Measurements from ENCODE around the gene GNA12.
"Not testable (repeated sequence)": the region's sequence is repeated elsewhere in the genome, so short reads cannot be mapped to it uniquely, and the experiment has no call there.

GNA12 gene

DNA sequence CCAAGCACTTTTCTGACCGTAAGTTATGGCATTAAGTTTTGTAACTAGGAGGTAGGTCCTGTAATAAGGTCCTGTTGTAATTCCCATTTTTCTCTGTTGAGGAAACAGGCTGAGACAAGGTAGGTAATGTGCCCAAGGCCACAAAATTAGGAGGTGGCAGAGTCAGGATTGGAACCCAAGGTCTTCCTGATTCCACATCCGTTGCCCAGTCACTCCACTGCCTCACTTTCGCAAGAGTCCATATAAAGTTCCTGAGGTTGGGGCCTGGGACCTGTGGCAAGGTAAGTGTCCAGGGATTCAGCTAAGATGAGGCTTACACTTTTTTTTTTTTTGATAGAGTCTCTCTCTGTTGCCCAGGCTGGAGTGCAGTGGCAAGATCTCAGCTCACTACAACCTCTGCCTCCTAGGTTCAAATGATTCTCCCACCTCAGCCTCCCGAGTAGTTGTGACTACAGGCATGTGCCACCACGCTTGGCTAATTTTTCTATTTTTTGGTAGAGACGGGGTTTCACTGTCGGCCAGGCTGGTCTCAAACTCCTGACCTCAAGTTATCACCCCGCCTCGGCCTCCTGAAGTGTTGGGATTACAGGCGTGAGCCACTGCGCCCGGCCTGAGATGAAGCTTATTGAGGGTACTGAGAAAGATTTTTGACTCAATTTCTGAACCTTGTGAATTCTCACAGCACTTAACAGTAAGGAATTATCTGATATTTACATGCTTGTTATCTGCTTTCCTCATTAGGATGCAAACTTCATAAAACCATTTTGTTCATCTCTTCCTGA lies 20.3 kb upstream of the GNA12 start:
- DNase-seq = no peak

DNA sequence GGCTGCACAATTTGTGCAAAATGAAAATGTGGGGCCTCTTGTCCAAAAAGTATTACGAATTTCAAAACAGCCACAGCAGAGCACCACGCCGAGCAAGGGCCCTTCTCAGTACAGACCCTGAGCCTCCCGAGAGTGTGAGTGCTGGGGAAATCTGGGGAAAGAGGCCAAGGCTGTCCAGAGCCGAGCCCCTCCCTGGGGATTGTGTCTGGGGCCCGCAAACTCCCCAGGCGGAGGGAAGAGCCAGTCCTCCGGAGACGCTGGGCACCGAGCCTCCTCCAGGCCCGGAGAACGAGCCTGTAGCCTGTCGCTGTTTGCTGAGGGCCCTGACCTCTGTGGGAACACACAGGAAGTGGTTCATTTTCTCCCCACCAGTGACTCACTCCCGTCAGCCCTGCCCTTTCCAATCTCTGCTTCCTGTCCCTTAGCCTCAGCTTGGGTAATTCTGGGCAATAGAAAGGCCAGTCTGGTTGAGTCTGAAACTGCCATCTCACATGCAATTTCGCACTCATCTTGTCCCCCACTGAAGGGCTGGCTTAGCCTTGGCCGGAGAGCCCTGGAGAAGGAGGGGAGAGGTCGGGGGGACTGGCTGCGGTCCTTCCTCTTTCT lies 19.5 kb upstream of the GNA12 start:
- DNase-seq = no peak

DNA sequence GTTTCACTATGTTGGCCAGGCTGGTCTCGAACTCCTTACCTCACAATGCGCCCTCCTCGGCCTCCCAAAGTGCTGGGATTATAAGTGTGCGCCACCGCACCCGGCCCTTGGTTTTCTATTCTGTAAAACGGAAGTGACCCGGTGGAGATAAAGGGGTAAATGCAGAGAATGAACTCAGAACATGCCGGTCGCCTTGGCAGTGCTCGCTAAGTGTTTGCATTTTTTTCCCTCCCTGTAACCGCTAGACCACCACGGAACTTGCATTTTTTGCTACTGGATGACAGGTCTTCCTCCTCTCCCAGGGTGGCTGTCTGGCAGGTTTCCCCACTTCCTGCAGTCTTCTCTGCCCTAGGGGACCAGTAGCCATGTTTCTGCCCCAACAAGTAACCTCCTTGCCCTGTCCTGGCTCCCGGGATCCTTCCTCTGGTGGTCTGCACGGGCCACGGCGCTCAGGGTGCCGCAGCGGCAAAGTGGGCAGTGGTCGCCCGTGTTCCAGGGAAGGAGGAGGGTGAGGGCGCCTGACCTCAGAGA lies 18.8 kb upstream of the GNA12 start:
- no peak for DNase-seq

DNA sequence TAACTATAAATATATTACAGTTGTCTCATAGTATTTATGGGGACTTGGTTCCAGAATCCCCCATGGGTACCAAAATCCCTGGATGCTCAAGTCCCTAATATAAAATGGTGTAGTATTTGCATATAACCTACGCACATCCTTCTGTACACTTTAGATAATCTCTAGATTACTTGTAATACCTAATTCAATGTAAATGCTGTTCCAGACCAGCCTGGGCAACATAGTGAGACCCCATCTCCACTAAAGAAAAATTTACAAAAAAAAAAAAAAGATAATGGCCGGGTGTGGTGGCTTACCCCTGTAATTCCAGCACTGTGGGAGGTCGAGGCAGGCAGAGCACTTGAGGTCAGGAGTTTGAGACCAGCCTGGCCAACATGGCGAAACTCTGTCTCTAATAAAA lies 17.4 kb upstream of the GNA12 start:
- DNase-seq = no peak

DNA sequence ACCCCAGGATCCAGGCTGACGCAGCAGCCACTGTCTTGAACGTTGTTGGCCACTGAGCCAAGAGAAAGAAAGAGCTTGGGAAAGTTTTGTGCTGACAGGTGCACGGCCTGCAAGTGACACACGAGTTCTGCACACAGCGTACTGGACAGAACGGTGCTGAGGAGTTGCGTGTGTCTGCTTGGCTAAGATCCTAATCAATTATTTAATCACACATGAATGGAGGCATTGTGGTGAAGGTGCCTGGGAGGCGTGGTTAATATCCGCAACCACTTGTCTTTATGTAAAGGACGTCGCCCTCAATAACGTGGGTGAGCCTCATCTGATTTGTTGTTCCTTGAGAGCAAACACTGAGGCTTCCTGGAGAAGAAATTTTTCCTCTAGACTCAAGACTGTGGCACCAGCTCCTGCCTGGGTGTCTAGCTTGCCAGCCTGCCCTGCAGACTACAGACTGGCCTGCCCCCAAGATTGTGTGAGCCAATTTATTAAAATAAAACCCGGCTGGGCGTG lies 16.6 kb upstream of the GNA12 start:
- no peak for DNase-seq

DNA sequence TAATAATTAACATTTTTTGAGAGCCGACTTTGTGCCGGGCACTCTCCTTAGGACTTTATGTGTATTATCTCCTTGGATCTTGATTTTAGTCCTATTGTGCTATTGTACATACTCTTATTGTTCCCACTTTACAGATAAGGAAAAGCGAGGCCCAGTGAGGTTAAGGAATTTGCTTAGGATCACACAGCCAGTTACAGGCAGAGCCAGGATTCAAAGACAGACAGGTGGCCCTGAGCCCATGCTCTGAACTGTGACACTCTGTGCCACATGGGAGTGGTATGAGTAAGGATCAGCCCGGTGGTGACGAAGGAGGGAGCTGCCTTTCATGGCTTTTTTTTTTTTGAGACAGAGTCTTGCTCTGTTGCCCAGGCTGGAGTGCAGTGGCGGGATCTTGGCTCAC lies 15.8 kb upstream of the GNA12 start:
- DNase-seq = no peak

DNA sequence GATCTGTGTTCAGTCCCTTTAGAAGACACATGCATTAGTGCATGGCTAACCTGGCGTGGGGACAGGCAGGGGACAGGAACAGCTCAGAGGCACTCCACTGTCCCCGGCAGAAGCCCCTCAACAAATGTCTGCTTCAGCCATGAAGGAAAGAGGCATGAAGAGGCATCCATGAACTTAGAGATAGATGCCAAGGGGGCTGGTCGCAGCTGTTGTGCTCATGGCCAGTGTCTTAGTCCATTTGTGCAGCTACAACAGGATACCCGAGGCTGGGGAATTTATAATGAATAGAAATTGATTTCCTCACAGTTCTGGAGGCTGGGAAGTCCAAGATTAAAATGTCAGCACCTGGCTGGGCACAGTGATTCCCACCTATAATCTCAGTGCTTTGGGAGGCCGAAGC lies 14.5 kb upstream of the GNA12 start:
- no peak for DNase-seq

DNA sequence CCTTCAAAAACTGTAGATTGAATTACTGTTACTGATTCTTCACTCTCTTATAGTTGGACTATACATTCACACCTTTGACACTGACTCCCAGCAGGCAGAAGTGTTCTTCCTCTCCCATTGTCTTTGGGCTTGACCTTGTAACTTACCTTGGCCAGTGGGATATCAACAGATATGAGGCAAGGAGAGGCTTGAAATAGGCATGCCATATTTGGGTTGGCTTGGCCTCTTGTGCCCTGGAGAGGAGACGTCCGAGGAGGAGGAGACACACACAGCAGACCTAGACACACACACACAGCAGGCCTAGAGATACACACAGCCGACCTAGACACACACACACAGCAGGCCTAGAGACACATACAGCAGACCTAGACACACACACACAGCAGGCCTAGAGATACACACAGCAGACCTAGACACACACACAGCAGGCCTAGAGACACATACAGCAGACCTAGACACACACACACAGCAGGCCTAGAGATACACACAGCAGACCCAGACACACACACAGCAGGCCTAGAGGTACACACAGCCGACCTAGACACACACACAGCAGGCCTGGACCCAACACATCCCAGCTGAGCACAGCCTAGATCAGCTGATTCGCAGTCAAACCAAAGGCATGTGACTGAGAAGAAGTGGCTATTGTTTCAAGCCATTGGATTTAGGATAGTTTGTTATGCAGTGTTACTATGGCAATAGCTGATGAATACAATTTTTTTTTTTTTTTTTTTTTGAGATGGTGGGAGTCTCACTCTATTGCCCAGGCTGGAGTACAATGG lies 12.5 kb upstream of the GNA12 start:
- DNase-seq = no peak

DNA sequence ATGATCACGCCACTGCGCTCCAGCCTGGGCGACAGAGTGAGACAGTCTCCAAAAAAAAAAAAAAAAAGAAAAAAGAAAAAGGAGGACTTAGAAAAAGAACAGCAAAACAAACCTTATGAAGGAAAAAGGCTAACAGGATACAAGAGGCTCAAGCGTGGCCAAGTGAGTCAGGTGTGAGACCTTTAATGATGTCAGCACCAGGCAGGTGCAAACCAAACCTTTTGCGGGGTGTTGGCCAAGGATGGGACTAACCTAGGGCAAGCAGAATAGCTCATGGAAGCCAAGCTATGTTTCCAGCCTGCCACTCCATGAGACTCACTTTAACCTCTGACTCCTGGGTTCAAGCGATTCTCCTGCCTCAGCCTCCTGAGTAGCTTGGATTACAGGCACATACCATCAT lies 11.3 kb upstream of the GNA12 start:
- DNase-seq = no peak

DNA sequence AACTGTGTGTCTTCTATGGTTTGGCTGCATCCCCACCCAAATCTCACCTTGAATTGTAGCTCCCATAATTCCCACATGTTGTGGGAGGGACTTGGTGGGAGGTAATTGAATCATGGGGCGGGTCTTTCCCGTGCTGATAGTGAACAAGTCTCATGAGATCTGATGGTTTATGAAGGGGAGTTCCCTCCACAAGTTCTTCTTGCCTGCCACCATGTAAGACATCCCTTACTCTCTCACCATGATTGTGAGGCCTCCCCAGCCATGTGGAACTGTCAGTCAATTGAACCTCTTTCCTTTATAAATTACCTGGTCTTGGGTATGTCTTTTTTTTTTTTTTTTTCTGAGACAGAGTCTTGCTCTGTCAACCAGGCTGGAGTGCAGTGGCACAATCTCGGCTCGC lies 9.4 kb upstream of the GNA12 start:
- DNase-seq = not testable (repeated sequence)

DNA sequence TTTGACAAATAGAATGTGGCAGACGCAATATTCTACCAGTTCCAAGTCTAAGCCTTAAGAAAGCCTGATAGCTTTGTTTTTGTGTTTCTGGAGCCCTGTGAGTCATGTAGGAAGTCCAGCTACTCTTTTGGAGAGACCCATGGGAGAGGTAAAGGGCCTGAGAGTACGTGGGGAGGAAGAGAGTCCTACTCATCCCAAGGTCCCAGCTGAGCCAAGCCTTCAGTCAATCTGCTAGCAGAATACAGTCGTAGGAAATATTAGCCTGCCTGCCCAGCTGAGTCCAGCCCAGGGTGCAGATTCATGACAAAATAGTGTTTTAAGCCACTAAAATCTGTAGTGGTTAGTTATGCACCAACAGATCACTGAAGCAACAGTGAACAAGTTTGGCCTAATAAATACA lies 9.0 kb upstream of the GNA12 start:
- no peak for DNase-seq

DNA sequence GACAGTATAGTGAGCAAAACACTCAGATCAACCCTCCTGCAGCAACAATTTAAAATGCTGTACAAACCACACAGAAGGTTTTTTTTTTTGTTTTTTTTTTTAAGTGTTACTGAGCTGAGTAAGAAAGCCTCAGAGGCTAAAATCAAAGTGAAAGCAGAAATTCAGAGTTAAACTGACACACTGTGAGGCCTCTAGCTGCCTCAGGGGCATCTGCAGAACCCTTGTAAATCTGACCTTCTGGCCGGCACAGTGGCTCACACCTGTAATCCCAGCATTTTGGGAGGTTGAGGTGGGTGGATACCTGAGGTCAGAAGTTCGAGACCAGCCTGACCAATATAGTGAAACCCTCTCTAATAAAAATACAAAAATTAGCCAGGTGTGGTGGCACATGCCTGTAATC lies 7.4 kb upstream of the GNA12 start:
- DNase-seq = no peak

DNA sequence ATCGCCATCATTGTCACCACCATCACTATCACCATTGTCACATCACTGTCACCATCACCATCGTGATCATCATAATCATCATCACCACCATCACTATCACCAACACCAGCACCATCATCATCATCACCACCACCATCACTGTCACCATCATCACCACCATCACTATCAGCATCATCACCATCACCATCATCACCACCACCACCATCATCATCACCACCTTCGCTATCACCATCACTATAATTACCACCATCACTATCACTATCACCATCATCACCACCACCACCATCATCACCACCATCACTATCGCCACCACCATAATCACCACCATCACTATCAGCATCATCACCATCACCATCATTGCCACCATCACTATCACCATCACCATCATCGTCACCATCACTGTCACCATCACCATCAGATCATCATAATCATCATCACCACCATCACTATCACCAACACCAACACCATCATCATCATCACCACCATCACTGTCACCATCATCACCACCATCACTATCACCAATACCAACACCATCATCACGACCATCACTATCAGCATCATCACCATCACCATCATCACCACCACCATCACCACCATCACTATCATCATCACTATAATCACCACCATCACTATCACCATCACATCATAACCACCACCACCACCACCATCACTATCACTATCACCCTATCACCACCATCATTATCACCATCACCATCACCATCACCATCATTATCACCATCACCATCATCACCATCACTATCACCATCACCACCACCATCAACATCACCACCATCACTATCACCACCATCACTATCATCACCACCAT lies 6.0 kb upstream of the GNA12 start:
- DNase-seq = no peak

DNA sequence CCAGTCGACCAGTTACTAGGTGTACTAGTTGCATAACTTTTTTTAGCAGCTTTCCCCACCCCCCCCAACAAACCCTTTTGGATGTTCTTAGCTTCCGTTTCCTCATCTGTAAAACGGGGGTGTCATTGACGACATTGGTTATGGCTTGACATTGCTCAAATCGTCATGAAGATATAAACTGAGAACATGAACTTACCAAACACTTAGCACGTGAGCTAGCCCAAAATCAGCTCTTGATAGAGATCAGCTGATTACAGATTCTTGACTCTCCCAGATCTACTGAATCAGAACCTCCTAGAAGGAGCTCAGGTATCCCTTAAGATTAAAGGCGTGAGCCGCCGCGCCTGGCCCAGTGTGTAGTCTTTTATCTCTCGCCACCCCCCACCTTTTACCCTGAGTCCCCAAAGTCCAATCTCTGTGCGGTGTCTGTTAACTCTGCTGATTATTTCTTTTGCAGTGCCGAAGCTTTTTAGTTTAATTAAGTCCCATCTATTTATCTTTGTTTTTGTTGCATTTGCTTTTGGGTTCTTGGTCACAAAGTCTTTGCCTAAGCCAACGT lies 1.0 kb upstream of the GNA12 start:
- DNase-seq = no peak

DNA sequence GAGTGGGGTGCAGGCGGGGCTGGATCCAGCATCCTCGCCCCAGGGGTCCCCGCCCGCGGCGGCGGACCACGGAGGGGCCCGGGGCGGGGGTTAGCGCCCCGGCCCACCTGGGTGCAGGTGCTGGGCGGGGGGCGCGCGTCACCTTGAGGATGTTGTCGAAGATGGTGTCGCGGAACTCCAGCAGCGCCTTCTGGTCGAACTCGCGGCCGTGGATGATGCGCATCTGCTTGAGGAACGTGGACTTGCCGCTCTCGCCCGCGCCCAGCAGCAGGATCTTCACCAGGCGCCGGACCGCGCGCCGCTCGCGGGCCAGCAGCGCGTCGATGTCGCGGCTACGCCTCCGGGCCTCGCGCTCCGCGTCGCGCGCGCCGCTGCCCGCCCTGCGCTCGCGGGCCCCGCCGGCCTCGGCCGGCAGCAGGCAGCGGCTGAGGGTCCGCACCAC lies 376 bp downstream of the GNA12 start:
- DNase-seq = no peak

DNA sequence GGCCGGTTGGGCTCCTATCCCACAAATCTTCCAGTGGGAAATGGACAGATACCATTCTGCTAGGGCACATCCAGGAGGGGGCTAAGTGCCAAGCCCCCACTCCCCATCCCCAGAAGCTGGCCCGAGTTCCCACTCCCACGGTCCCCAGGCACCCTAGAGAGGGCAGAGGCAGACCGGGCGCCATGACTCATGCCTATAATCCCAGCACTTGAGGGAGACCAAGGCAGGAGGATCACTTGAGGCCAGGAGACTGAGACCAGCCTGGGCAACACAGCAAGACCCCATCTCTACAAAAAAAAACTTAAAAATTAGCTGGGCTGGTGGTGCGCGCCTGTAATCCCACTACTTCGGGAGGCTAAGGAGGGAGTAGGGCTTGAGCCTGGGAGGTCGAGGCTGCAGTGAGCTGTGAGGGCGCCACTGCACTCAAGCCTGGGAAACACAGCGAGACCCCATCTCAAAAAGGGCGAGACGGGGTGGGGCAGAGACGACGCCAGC lies 870 bp downstream of the GNA12 start:
- DNase-seq = no peak

DNA sequence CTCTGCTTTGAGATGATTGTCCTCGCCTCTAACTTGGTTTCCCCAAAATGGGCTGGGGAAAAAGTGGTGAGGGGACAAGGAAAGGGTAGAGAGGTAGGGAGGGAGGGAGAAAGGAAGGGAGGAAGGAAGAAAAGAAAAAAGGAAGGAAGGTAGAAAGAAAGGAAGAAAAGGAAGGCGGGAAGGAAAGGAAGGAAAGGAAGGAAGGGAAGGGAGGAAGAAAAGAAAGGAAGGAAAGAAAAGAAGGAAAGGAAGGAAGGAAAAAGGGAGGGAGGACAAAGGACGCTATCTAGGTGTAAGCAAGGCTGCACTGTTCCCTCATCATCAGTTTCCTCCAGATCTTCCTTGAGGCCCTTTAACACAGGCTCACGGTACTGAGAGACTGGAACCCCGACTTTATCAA lies 2.2 kb downstream of the GNA12 start:
- DNase-seq = no peak

DNA sequence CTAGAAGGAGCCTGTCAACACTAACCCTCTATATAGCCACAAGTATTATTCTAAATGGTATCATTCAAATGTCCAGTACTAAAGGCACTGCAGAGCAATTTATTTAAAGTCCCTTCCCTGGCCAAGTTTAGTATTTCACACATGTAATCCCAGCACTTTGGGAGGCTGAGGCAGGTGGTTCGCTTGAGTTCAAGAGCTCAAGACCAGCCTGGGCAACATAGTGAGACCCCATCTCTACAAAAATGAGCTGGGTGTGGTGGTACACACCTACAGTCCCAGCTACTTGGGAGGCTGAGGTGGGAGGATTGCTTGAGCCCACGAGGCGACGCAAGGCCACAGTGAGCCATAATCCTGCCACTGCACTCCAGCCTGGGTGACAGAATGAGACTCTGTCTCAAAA lies 3.6 kb downstream of the GNA12 start:
- DNase-seq = no peak

DNA sequence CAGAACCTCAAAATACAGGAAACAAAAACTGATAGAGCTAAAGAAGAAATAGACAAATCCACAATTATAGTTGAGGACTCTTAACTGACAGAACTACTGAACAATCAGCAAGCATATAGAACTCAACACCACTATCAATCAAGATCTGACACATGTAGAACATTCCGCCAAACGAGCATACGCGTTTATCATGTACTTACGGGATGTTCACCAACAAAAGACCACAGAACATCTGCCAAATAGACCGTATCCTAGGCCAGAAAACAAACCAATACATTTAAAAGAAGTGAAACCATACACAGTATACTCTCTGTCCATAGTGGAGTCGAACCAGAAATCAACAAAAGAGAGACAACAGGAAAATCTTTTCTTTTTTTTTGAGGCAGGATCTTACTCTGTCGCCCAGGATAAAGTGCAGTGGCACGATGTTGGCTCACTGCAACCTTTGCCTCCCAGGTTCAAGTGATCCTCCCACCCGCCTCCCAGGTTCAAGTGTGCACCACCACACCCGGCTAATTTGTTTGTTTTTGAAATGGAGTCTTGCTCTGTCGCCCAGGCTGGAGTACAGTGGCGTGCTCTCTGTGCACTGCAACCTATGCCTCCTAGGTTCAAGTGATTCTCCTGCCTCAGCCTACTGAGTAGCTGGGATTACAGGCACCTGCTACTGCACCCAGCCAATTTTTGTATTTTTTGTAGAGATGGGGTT lies 5.1 kb downstream of the GNA12 start:
- peak; percentile 33 for DNase-seq

DNA sequence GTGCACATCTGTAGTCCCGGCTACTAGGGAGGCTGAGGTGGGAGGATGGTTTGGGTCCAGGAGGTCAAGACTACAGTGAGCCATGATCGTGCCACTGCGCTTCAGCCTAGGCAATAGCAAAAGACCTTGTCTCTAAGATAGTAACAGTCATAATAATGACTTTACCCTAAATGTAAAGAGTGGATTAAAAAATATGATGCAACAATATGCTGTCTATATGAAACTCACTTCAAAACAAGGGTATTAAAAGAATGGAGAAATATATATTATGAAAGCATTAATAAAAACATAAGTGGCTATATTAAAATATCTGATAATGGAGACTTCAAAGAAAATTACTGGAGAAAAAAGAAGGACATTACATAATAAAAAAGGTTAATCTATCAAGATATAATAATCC lies 5.7 kb downstream of the GNA12 start:
- no peak for DNase-seq

DNA sequence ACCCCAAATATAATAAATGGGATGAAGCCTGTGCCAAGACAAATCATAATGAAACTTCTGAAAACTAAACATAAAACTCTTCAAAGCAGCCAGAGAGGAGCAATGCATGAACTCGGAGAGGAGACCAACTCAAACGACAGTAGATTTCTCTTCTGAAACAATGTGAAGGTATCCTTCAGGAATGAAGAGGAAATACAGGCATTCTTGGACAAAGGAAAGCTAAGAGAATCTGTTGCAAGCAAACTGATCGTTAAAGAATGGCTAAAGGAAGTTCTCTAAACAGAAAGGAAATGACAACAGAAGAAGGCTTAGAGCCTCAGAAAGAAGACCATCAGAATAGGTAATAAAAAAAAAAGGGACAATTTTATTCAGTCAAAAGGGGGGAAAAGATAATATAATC lies 6.6 kb downstream of the GNA12 start:
- DNase-seq = no peak
